Mesodermal cell (in vitro differentiated cells): Measurements from ENCODE around the gene SSR4.

Source experiments
- H3K27ac ChIP-seq: 2 replicates; pipeline ENCODE4 v1.7.0; 2013; ENCODE audit warnings: mild to moderate bottlenecking, low read depth, low read length, moderate library complexity; ENCODE audit not compliant: severe bottlenecking
- H3K36me3 ChIP-seq: 2 replicates; pipeline ENCODE4 v1.7.1; 2013; ENCODE audit warnings: mild to moderate bottlenecking, low read length, moderate library complexity; ENCODE audit not compliant: control insufficient read depth, insufficient read depth
- H3K4me1 ChIP-seq: one replicate; pipeline ENCODE4 v1.7.1; 2013; ENCODE audit warnings: mild to moderate bottlenecking, low read length; ENCODE audit not compliant: insufficient read depth, control insufficient read depth, poor library complexity, severe bottlenecking
- H3K4me3 ChIP-seq: 2 replicates; pipeline ENCODE4 v1.7.0; 2013; ENCODE audit warnings: low read length, control low read depth, mild to moderate bottlenecking; ENCODE audit not compliant: insufficient read depth, poor library complexity, severe bottlenecking; ENCODE audit errors: extremely low read depth
- H3K9me3 ChIP-seq: 2 replicates; pipeline ENCODE4 v1.7.1; 2013; ENCODE audit warnings: mild to moderate bottlenecking, low read length, moderate library complexity; ENCODE audit not compliant: control insufficient read depth
- WGBS, 2 experiments: methylation state at CpG; one replicate each; pipeline ENCODE4 v1.1.5; 2013; ENCODE audit warnings: missing lambda C conversion rate in 2 of 2; ENCODE audit not compliant: insufficient coverage in 2 of 2; 5-methylcytosine and 5-hydroxymethylcytosine counted together

The SSR4 gene

DNA sequence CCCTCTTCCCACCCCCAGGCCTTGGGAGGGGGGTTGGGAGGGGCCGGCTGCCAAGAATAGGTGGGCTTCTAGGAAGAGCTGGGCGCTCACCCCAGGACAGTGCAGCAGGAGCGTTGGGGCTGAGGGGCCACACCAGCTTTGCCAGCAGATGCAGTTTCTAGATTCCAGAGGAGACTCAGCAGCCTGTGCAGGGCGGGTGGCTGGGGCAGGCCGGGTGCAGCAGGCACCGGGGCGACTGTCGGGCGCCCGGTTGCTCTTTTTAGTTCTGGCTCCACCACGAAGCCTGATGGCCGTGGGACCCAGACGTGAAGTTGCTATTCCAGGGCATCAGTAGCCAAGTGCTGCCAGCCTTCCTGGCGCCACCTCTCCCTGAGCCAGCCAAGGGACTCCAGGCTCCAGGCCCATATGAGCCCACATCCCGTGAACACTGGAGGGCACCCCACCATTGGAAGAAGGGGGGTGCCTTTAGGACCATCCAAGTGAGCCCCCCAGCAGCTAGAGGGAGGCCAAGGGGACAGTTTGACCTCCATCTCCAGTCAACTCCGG is 5.8 kb downstream of the SSR4 start:
- Histone ChIP-seq H3K4me1 (no peaks in the 10 kb centered on the region), H3K4me3 (no peak overlapping the region), H3K9me3 (no peaks in the 10 kb centered on the region), H3K36me3 (peaks cover 30% of the 10 kb centered on the region), H3K27ac (no peak overlapping the region)
- 85% methylated on average over 4 to 6 of the region's 16 CpGs for WGBS, 2 experiments

DNA sequence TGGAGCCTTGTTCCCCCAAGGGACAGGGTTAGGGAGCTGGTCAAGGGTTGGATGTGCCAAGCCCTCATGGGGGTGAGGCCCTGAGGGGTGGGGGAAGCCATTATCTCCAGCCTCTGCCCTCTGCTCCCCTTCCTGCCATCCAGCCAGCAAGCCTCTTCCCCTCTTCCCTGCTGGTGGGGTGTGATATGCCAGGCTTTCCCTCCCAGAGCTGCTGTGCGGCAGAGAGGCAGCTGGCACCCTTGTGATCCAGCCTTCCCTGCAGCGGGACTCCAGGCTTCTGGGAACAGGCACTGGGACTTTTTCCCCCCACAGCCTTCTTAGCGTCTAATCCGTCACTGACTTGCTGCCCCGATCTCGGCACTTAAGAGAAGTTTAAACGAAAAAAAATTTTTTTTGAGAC is 6.3 kb downstream of the SSR4 start:
- WGBS, 2 experiments: 80 to 96% methylated on average over 1 to 4 of the region's 7 CpGs
- Histone ChIP-seq H3K27ac (no peak overlapping the region), H3K4me3 (no peak overlapping the region), H3K36me3 (peaks cover 30% of the 10 kb centered on the region), H3K9me3 (no peaks in the 10 kb centered on the region), H3K4me1 (no peaks in the 10 kb centered on the region)

DNA sequence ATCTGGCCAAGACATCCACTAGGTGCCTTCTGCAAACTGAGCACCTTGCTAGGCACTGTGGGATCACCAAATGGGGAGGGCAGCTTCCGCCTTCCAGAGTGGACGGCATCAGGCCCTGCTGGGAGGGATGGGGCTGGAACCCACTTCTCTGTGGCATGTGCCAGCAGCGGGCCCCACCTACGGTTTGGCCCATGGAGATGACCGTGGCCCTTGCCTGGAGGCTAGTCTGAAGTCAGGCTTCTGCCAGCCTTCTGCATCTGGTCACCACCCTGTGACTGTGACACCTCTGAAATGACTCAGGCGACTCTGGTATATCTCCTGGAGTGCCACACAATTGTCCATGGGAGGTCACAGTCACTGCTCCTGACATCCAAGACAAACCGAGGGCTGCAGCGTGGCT is 7.2 kb downstream of the SSR4 start:
- H3K27ac ChIP-seq: no peak overlapping the region
- H3K4me3 ChIP-seq: no peak overlapping the region
- no peaks in the 10 kb centered on the region for H3K4me1 ChIP-seq
- no peaks in the 10 kb centered on the region for H3K9me3 ChIP-seq
- 89 to 91% methylated on average over 3 to 6 of the region's 8 CpGs for WGBS, 2 experiments
- H3K36me3 ChIP-seq: peaks cover 22% of the 10 kb centered on the region

DNA sequence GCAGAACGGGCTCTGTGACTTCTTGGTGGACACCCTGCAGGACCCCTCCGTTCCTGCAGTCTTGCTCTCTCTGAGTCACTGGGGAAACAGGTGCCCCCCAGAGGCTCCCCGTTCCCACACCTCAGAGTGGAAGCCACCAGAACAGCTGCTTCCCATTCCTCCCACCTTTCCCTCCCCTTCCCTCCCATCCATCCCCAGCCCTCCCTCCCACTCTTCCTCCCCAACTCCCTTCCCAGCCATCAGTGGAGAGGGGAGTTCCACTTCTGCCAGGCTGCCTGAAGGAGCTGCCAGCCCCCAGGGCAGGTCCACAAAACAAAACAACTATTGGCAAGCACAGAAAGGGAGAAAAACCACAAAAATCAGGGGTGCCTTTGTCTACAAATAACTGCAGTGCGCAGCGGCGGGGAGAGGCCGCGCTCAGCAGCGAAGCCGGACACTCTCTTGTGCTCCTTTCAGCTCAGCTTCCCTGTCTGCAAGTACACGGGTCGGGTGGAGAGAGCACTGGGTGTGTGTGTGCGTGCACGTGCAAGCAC is 8.1 kb downstream of the SSR4 start:
- Histone ChIP-seq H3K27ac (no peak overlapping the region), H3K9me3 (no peaks in the 10 kb centered on the region), H3K36me3 (peaks cover 13% of the 10 kb centered on the region), H3K4me1 (no peaks in the 10 kb centered on the region), H3K4me3 (no peak overlapping the region)
- 95 to 100% methylated on average over 5 to 8 of the region's 14 CpGs for WGBS, 2 experiments

DNA sequence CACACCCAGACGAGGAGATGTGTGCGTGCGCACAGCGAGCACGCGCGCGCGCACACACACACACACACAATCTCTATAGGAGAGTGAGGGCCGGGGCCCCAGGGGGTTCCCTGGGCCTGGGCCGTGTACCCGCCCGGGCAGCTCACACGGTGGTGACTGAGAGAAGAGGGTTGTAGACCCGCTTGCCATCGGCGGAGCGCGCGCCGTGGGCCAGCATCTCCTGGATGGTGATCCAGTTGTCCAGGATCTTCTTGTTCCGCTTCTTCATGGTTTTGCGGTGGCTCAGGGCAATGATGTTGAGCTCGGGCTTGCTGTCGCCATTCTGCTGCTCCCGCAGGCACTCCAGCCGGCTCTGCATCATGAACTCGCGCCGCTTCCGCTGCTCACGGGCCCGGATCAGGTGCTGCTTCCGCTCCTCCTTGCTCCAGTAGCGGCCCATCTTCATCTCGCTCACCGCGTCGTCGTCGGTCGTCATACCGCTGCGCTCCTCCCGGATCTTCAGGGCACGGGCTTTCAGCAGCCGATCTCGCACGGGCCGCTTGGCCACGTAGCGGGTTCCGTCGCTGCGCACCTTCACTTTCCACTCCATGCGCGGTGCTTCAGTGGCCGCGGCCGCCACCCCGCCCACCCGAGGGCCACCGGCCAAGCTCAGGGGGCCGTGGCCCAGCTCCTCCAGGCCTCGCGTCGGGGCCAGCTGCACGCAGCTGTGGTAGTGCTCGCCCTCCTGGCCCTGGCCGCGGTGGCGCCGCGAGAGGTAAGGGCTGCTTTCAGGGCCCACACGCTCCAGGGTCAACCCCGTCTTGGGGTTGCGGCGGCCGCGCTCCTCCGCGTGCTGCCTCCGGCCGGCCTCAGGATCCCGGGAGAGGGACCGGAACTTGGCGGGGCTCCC is 9.0 kb downstream of the SSR4 start:
- H3K27ac ChIP-seq: no peak overlapping the region
- no peaks in the 10 kb centered on the region for H3K4me1 ChIP-seq
- no peak overlapping the region for H3K4me3 ChIP-seq
- peaks cover 5% of the 10 kb centered on the region for H3K36me3 ChIP-seq
- no peaks in the 10 kb centered on the region for H3K9me3 ChIP-seq
- 94 to 98% methylated on average over 35 to 44 of the region's 87 CpGs for WGBS, 2 experiments

DNA sequence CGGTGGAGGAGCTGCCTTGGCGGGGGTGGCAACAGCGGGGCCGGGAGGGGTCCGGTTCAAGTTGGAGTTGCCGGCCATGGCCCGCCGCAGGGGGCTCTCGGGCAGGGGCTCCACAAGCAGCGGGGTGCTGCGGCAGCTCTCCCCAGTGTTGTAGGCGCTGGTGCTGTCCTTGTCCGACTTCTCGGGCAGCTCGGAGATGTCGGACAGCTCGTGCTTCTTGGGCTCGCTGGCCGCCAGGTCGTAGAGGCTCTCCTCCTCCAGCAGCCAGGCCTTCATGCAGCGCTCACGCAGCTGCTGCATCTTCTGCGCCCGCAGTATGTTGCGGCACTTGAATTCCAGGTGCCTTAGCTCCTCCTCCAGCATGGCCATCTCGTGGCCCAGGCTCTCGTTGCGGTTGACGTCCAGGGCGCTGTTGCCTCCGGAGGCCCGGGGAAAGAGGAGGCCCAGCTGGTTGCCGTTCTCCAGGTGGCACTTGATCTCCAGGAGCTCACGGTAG is 9.7 kb downstream of the SSR4 start:
- WGBS, 2 experiments: 95 to 98% methylated on average over 16 to 20 of the region's 34 CpGs
- no peaks in the 10 kb centered on the region for H3K4me1 ChIP-seq
- H3K36me3 ChIP-seq: no peaks in the 10 kb centered on the region
- no peaks in the 10 kb centered on the region for H3K9me3 ChIP-seq
- H3K27ac ChIP-seq: no peak overlapping the region
- H3K4me3 ChIP-seq: no peak overlapping the region

DNA sequence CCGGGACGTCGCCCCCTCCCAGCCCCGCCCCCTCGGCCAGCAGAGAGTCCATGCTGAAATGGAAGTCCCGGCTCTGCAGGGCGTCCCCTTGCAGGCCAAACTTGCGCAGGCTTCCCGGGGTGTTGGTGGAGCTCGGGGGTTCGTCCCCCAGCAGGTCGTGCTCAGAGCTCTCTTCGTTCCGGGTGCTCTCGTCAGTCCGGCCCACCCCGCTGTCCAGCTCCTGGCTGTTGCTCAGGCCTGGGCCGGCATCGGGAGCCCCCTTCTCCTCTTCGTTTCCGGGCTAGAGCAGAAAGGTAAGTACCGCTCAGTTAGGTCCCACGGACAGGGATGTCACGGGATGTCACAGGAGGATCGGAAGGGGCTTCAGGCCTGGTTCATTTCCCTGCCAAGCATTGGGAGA is 10.2 kb downstream of the SSR4 start:
- WGBS, 2 experiments: 90 to 100% methylated on average over 2 to 21 of the region's 25 CpGs
- no peaks in the 10 kb centered on the region for H3K9me3 ChIP-seq
- no peak overlapping the region for H3K27ac ChIP-seq
- H3K36me3 ChIP-seq: no peaks in the 10 kb centered on the region
- no peak overlapping the region for H3K4me3 ChIP-seq
- no peaks in the 10 kb centered on the region for H3K4me1 ChIP-seq

DNA sequence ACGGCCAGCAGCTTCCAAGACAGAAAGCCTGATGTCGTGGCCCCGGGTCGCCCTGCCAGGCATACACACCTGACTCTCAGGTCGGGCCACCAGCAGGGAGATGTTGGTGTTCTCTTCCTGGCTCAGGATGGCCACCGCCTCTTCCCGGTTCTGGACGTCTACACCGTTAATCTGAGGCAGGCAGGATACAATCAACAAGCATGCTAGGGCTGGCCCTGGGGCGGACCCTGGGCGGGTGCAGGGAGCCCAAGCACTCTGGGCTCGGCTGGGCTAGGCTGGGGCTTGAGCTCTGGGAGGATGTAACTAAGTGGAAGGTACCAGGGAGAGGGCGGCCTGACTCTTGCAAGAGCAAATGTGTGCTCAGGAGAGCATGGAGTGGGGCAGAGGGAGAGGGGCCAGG is 11.0 kb downstream of the SSR4 start:
- Histone ChIP-seq H3K27ac (no peak overlapping the region), H3K4me3 (no peak overlapping the region), H3K9me3 (no peaks in the 10 kb centered on the region)

DNA sequence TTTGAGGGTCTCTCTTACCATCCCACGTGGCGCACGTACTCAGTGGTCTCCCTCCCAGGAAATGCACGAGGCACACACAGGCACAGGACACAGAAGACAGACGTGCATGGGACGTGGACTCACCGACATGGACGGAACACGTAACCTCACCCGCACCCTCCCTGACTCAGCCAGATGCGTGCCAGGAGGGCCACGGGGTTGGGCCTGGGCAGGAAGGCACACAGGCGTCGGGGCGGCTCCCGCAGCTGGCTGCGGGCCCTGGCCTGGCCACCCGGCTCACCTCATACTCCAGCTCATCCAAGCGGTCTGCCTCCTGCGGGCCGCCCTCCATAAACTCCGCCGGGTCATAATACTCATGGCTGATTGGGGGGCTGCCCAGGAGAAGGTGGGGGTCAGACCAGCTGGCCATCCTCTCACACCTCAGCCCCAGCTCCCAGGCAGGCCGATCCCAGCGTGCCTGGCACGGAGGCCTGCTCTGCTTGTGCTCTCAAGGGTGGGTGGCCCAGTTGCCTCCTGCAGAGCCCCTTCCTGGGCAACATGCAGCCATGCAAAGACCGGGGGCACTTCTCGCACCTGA is 12.6 kb downstream of the SSR4 start:
- Histone ChIP-seq H3K27ac (no peak overlapping the region), H3K4me1 (no peaks in the 10 kb centered on the region), H3K4me3 (no peak overlapping the region), H3K36me3 (no peaks in the 10 kb centered on the region), H3K9me3 (no peaks in the 10 kb centered on the region)
- 97 to 100% methylated on average over 5 to 18 of the region's 28 CpGs for WGBS, 2 experiments

More for the DNA sequence above, 11.0 kb downstream of the SSR4 start:
- 94 to 99% methylated on average over 8 to 13 of the region's 13 CpGs for WGBS, 2 experiments
- no peaks in the 10 kb centered on the region for H3K36me3 ChIP-seq
- no peaks in the 10 kb centered on the region for H3K4me1 ChIP-seq

DNA sequence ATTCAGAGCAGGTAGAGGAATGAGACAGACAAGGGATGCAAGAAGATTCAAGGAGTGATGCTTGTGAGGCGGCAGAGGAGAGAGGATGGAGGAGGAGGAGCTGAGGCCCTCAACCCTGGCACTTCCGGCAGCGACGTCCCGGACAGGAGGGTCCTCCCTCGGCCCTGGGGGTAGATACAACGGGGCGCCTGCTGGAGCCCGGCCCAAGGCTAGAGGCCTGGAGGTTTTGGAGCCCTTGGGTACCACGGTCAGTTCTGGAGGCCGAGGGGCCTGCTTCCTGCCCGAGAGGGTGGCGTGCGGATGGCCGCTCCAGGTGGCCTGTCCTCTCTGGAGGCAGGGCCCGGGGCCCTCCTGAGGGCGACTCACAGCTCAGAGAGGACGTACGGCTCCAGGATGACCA is 13.5 kb downstream of the SSR4 start:
- no peak overlapping the region for H3K4me3 ChIP-seq
- WGBS, 2 experiments: 98 to 100% methylated on average over 2 to 18 of the region's 19 CpGs
- H3K9me3 ChIP-seq: no peaks in the 10 kb centered on the region
- no peak overlapping the region for H3K27ac ChIP-seq
- H3K36me3 ChIP-seq: no peaks in the 10 kb centered on the region
- H3K4me1 ChIP-seq: no peaks in the 10 kb centered on the region
